GM12873 (cell line): ENCODE data around the gene COL23A1.

Experiments
- TF ChIP-seq, protein P1 (sequence below): IDR thresholded peaks from 2 replicates; pipeline ENCODE4 v1.5.1; 2012; ENCODE audit warnings: low read depth, mild to moderate bottlenecking, moderate library complexity, low read length, control low read depth; ENCODE audit not compliant: insufficient read depth; ENCODE audit errors: missing control alignments

Gene COL23A1

DNA sequence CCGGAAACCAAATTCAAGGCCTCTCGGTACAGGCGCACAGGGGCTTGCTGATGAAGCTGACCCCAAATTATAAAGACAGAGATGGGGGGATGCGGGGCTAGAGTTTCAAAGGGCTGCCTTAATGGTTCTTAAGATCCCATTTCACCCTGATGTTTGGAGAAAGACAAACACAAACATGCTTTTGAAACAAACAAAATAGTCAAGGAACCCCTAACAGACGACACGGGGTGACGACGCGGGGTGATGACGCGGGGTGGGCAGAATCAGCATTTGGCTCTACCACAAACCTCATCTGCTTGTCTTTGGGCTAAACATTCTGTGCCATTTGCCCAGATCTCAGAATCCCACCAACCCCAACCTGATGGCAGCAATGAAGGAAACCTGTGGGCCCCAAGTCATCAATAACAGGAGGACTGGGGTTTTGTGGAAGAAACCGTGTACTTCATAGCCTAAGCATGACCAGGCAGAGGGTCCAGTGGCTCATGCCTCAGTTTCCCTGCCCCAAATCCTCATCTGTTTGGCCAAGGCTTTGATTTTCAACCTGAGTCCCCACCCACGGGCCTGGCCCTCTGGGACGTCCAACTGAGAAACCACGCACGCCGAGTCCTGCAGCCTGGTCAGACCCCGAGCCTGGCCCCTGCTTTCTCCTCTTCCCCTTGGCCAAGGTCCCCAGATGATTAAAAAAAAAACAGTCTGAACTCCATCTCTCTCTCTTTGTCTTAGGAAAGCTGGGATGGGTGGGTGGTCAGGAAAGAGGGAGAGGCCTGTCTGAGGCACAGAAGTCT, 148.5 kb downstream of the COL23A1 start:
- TF ChIP-seq, protein P1, sequence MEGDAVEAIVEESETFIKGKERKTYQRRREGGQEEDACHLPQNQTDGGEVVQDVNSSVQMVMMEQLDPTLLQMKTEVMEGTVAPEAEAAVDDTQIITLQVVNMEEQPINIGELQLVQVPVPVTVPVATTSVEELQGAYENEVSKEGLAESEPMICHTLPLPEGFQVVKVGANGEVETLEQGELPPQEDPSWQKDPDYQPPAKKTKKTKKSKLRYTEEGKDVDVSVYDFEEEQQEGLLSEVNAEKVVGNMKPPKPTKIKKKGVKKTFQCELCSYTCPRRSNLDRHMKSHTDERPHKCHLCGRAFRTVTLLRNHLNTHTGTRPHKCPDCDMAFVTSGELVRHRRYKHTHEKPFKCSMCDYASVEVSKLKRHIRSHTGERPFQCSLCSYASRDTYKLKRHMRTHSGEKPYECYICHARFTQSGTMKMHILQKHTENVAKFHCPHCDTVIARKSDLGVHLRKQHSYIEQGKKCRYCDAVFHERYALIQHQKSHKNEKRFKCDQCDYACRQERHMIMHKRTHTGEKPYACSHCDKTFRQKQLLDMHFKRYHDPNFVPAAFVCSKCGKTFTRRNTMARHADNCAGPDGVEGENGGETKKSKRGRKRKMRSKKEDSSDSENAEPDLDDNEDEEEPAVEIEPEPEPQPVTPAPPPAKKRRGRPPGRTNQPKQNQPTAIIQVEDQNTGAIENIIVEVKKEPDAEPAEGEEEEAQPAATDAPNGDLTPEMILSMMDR: no peak

DNA sequence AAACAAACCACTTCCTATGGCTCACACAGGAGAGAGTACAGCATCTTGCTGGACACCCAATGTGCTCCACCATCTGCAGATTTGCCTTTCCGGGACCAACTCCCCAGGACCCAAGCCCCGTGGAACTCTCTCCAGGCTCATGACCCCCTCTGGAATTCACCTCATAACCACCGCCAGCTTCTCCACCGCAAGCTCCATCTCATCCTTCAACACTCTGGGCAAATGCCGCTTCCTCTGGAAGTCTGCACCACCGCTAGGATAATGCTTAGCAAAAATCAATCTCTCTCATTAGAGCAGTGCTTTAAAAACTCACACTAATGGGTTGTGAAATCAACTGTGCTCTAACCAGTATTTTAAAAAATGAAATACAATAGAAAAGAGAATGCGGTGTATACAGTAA, 150.0 kb downstream of the COL23A1 start:
- TF ChIP-seq, protein P1: no peak

DNA sequence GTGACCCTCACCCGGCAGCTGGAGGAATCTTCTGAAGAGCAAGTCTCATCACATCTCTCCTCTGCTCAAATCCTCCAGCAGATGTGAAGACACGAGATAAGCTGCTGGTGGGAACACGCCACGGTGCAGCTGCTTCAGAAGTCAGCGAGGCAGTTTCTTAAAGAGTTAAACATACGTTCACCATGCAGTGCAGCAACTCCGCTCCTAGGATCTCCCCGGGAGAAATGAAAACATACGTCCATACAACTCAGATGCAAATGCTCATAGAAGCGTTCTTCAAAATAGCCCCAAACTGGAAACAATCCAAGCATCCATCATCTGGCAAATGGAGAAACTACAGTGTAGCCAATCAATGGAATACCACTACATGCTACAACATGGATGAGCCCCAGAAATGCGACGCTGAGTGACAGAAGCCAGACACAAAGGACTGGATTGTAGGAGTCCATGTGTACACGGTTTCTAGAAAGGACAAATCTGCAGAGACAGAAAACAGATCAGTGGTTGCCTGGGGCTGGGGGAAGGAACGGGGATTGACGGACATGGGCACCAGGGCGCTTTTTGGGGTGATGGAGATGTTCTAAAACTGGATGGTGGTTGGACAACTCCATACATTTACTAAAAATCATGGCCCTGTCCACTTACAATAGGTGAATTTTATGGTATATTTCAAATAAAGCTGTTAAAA, 150.6 kb downstream of the COL23A1 start:
- TF ChIP-seq, protein P1: no peak

DNA sequence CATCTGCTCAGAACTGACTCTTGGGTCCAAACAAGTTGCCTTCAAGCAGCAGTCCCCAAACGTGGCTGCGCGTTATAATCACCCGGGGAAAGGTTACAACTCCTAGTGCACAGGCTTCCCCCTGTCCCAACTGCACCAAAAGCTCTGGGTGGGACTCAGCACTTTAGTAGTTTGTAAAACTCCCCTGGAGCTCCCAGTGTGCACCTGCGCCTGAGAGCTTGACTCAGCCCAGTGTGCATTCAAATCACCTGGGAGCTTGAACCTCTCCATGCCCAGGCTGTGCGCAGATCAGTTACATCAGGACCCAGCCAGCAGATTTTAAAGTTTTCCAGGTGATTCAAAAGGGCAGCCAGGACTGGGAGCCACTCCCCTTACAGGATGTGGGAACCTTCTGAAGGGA, 151.4 kb downstream of the COL23A1 start:
- TF ChIP-seq, protein P1: no peak

DNA sequence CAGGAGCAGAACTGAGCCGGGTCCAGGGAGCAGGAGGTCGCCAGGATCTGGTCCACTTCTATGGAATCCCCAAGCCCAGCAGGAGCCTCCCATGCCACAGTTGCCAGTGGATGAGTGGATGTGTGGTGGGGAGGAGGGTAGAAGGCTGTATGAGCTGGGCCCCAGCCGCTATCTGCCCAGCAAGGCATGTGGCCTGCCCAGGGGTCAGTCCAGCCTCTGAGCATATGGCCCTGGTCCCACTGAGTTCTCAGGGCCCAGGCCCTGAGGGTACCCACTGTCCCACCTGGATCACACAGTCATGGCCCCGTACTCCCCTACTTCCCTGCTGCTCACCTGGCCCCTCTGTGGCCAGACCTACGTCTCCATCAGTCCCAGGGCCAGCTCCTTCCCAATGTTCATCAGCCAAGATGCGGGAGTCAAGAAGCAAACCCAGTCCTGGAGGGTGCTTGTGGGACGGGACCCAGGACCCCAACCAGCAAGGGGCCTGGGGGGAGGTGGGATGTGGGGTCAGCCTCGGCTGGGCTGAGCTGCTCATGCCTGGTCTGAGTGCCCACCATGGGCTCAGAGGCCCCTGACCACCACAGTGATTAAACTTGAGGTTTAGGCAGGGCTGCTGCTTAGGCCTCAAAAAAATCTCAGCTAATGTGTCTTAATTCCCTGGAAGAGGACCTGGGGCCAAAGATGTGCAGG, 152.7 kb downstream of the COL23A1 start:
- TF ChIP-seq, protein P1: no peak

DNA sequence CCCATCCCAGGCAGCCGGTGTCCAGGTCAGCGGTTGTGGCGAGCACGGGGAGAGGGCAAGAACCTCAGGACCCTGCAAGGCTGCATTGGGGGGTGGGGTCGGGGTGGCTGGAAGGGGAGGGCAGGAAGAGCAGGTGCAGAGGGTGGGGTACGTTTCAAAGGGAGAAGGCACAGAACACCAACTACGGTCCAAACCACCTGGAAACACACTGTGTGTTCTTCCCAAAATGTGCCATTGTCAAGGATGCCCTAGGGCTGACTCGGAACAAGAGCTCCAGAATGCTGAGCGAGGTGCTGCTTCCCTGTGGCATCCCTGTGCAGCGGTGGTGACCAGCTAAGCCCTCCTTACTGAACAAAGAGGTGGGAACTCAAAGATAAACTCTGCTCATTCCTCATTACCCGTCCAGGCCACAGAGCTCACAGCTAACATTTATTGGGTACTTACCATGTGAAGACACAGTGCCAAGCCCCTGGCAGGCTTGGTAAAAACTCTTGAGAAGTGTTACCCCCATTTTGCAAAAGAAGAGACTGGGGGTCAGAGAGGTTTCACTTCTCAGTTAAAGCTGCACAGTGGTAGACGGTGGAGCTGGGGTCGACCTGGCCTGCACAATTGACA, 153.8 kb downstream of the COL23A1 start:
- TF ChIP-seq, protein P1: no peak
